Measurements from ENCODE around the gene VPS54. TPM values are rescaled to one million over a fixed set of nuclear protein-coding genes. Genes with fewer than 3 reads are reported as not detected.

Gene VPS54
- total RNA-seq, 1 donor from 2014 or later: 22.3 TPM

DNA sequence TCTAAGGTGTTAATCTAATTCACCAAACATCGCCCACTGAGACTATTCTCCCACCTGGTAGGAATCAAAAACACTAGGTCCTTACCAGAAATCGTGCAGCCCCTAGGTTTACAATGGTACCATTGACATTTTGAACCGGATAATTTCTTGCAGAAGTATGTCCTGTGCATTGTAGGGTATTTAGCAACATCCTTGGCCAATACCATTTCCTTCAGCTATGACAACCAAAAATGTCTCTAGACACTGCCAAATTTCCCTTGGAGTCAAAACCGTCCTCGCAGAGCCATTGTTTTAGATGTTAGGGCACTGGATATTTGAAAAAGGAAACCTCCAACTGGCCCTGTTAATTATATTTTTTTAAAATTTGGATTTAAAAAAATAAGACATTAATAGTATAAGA, 3.8 kb downstream of the VPS54 start:
- TF ChIP-seq POLR2AphosphoS5 (IDR thresholded peaks at IDR 0.05; ENCODE audit: insufficient read depth in 1 of 2, low read depth in 1 of 2) (no peak), POLR2A (IDR thresholded peaks at IDR 0.05) (no peak)
- TF ChIP-seq, protein P1, sequence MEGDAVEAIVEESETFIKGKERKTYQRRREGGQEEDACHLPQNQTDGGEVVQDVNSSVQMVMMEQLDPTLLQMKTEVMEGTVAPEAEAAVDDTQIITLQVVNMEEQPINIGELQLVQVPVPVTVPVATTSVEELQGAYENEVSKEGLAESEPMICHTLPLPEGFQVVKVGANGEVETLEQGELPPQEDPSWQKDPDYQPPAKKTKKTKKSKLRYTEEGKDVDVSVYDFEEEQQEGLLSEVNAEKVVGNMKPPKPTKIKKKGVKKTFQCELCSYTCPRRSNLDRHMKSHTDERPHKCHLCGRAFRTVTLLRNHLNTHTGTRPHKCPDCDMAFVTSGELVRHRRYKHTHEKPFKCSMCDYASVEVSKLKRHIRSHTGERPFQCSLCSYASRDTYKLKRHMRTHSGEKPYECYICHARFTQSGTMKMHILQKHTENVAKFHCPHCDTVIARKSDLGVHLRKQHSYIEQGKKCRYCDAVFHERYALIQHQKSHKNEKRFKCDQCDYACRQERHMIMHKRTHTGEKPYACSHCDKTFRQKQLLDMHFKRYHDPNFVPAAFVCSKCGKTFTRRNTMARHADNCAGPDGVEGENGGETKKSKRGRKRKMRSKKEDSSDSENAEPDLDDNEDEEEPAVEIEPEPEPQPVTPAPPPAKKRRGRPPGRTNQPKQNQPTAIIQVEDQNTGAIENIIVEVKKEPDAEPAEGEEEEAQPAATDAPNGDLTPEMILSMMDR (IDR thresholded peaks at IDR 0.05): no peak
- Histone ChIP-seq H3K27me3 (no peaks in the 10 kb centered on the region), H3K27ac (no peak overlapping the region), H3K36me3 (no peaks in the 10 kb centered on the region), H3K9me3 (no peaks in the 10 kb centered on the region), H3K4me3 (no peak overlapping the region), H3K4me1 (peaks cover 43% of the 10 kb centered on the region)
- DNase-seq (ENCODE audit: extremely low spot score in 2 of 2): no peak
- intact Hi-C loops (cut with DNase I): no loop called here

DNA sequence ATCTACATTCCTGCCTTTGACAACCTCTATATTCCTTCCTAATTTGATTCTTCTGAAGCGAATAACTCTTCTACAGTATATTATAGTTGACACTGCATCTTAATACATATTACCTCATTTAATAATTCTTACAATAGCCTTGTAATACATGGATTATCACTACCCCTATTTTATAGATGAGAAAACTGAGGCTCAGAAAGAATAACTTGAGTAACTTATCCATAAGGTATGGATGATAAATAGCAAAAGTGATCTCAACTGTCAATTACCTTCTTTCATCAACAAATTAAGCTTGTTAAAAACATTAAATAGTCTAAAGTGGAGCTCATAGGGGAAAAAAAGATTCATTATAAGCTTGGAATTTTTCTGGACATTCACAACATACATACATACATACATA, 4.6 kb downstream of the VPS54 start:
- Histone ChIP-seq H3K36me3 (no peaks in the 10 kb centered on the region), H3K27me3 (no peaks in the 10 kb centered on the region), H3K27ac (no peak overlapping the region), H3K4me3 (no peak overlapping the region), H3K9me3 (no peaks in the 10 kb centered on the region), H3K4me1 (peaks cover 36% of the 10 kb centered on the region)
- intact Hi-C loops (cut with DNase I): no loop called here
- no peak for DNase-seq (ENCODE audit: extremely low spot score in 2 of 2)
- TF ChIP-seq POLR2AphosphoS5 (IDR thresholded peaks at IDR 0.05; ENCODE audit: insufficient read depth in 1 of 2, low read depth in 1 of 2): no peak
- TF ChIP-seq, protein P1 (IDR thresholded peaks at IDR 0.05): no peak
- TF ChIP-seq POLR2A (IDR thresholded peaks at IDR 0.05): no peak

GRCh38 chr2:64013053-64013452, 6.2 kb downstream of the VPS54 start:
- intact Hi-C loops (cut with DNase I): no loop called here
- no peak for DNase-seq (ENCODE audit: extremely low spot score in 2 of 2)
- TF ChIP-seq POLR2AphosphoS5 (IDR thresholded peaks at IDR 0.05; ENCODE audit: insufficient read depth in 1 of 2, low read depth in 1 of 2) (no peak), POLR2A (IDR thresholded peaks at IDR 0.05) (no peak)
- TF ChIP-seq, protein P1 (IDR thresholded peaks at IDR 0.05): no peak
- no peaks in the 10 kb centered on the region for H3K27me3 ChIP-seq
- no peak overlapping the region for H3K27ac ChIP-seq
- peaks cover 38% of the 10 kb centered on the region for H3K4me1 ChIP-seq
- no peaks in the 10 kb centered on the region for H3K36me3 ChIP-seq
- H3K9me3 ChIP-seq: no peaks in the 10 kb centered on the region
- H3K4me3 ChIP-seq: no peak overlapping the region

DNA sequence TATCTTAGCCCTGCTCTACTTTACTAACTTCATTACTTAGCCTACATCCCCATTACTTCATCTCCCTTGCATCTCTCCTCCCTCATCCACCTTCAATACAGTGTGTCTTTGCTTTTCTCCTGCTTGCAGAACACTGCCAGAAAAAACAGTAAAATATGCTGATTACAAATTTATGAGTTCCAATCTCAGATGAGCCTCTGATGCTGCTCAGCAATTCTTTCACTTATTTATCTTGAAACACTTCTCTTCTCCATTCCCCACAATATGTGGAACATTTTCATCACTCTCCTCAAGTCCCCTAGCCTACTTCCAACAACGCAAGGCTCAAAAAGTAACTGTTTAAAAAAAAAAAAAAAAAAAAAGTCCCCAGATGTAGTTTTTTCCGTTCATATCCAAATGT, 7.1 kb downstream of the VPS54 start:
- peaks cover 32% of the 10 kb centered on the region for H3K4me1 ChIP-seq
- H3K9me3 ChIP-seq: no peaks in the 10 kb centered on the region
- intact Hi-C loops (cut with DNase I): no loop called here
- H3K27me3 ChIP-seq: no peaks in the 10 kb centered on the region
- H3K27ac ChIP-seq: no peak overlapping the region
- H3K4me3 ChIP-seq: no peak overlapping the region
- no peaks in the 10 kb centered on the region for H3K36me3 ChIP-seq
- TF ChIP-seq POLR2A (IDR thresholded peaks at IDR 0.05): no peak
- TF ChIP-seq, protein P1 (IDR thresholded peaks at IDR 0.05): no peak
- TF ChIP-seq POLR2AphosphoS5 (IDR thresholded peaks at IDR 0.05; ENCODE audit: insufficient read depth in 1 of 2, low read depth in 1 of 2): no peak
- DNase-seq (ENCODE audit: extremely low spot score in 2 of 2): no peak

- Histone ChIP-seq H3K27ac (no peak overlapping the region), H3K36me3 (no peaks in the 10 kb centered on the region), H3K4me3 (no peak overlapping the region), H3K27me3 (no peaks in the 10 kb centered on the region), H3K4me1 (peaks cover 9% of the 10 kb centered on the region), H3K9me3 (no peaks in the 10 kb centered on the region)
- intact Hi-C loops (cut with DNase I): no loop called here
- TF ChIP-seq POLR2AphosphoS5 (IDR thresholded peaks at IDR 0.05; ENCODE audit: insufficient read depth in 1 of 2, low read depth in 1 of 2) (no peak), POLR2A (IDR thresholded peaks at IDR 0.05) (no peak)
- TF ChIP-seq, protein P1 (IDR thresholded peaks at IDR 0.05): no peak
- no peak for DNase-seq (ENCODE audit: extremely low spot score in 2 of 2)
These were observed 10.7 kb downstream of the VPS54 start for GRCh38 chr2:64008434-64009009.

Data from vagina (tissue), 2 donors.